GM12864 (cell line): ENCODE data around the gene HS3ST2.

Source experiments
- DNase-seq: peaks from one replicate; pipeline ENCODE4 v3.0.0-alpha.2; 2011; ENCODE audit warnings: low read depth
- H3K4me3 ChIP-seq: 2 replicates; pipeline ENCODE4 v1.5.1; 2011; ENCODE audit warnings: mild to moderate bottlenecking, low read depth, low read length, control low read depth
- CTCF ChIP-seq: IDR thresholded peaks from 2 replicates; pipeline ENCODE4 v1.5.1; 2011; ENCODE audit warnings: low read depth, mild to moderate bottlenecking, moderate library complexity, low read length, control low read depth, inconsistent platforms; ENCODE audit errors: missing control alignments

Gene HS3ST2

GRCh38 chr16:22781480-22781879, 32.5 kb upstream of the HS3ST2 start:
- TF ChIP-seq CTCF = no peak
- H3K4me3 ChIP-seq = no peak overlapping the region
- DNase-seq = no peak

- DNase-seq = no peak
- no peak for TF ChIP-seq CTCF
- H3K4me3 ChIP-seq = no peak overlapping the region
These were observed 31.6 kb upstream of the HS3ST2 start for GRCh38 chr16:22782314-22782713.

- TF ChIP-seq CTCF = no peak
- DNase-seq = no peak
These were observed 29.2 kb upstream of the HS3ST2 start for GRCh38 chr16:22784690-22785214.

GRCh38 chr16:22785552-22785951, 28.4 kb upstream of the HS3ST2 start:
- no peak for TF ChIP-seq CTCF
- DNase-seq = no peak
- no peak overlapping the region for H3K4me3 ChIP-seq

More at GRCh38 chr16:22784690-22785214, 29.2 kb upstream of the HS3ST2 start:
- no peak overlapping the region for H3K4me3 ChIP-seq

- TF ChIP-seq CTCF = no peak
- H3K4me3 ChIP-seq = no peak overlapping the region
- DNase-seq = no peak
These were observed 27.7 kb upstream of the HS3ST2 start for GRCh38 chr16:22786284-22786683.

- H3K4me3 ChIP-seq = no peak overlapping the region
- no peak for TF ChIP-seq CTCF
- no peak for DNase-seq
These were observed 27.3 kb upstream of the HS3ST2 start for GRCh38 chr16:22786691-22787090.

- no peak for DNase-seq
- H3K4me3 ChIP-seq = no peak overlapping the region
- no peak for TF ChIP-seq CTCF
These were observed 26.3 kb upstream of the HS3ST2 start for GRCh38 chr16:22787466-22788192.
